ENCODE measurements around the gene VPS39. TPM values are rescaled to one million over a fixed set of nuclear protein-coding genes. Genes with fewer than 3 reads are reported as not detected.

Gene VPS39
- polyA plus RNA-seq, 1 of the 3 experiments (the other 2 are of a cell fraction): 61.1 TPM

GRCh38 chr15:42202653-42203052 lies 5.5 kb downstream of the VPS39 start:
- no peak for DNase-seq
- no peak for TF ChIP-seq YY1 (IDR thresholded peaks at IDR 0.05; ENCODE audit: low read depth)
- no peak for TF ChIP-seq NFIC (IDR thresholded peaks at IDR 0.05; ENCODE audit: borderline replicate concordance)
- TF ChIP-seq REST (IDR thresholded peaks at IDR 0.05; ENCODE audit: low read depth, low read length): no peak
- TF ChIP-seq RXRA (IDR thresholded peaks at IDR 0.05; ENCODE audit: borderline replicate concordance, low read depth): no peak
- TF ChIP-seq MXI1 (IDR thresholded peaks at IDR 0.05; ENCODE audit: low read depth, low read length): no peak
- TF ChIP-seq EZH2phosphoT487 (IDR thresholded peaks at IDR 0.05; ENCODE audit: borderline replicate concordance, low read depth): no peak
- no peak for TF ChIP-seq ZBTB33 (IDR thresholded peaks at IDR 0.05; ENCODE audit: borderline replicate concordance, low read depth)
- no peak for TF ChIP-seq EP300 (IDR thresholded peaks at IDR 0.05; ENCODE audit: borderline replicate concordance in 1 of 2, low read depth in 1 of 2, low read length in 1 of 2)
- no peak for TF ChIP-seq FOXM1 (IDR thresholded peaks at IDR 0.05; ENCODE audit: low read depth)
- TF ChIP-seq MAX (IDR thresholded peaks at IDR 0.05; ENCODE audit: low read depth): no peak
- no peak for TF ChIP-seq PBX3 (IDR thresholded peaks at IDR 0.05)
- no peak for TF ChIP-seq TEAD4 (IDR thresholded peaks at IDR 0.05; ENCODE audit: borderline replicate concordance, insufficient read depth)
- no peak for TF ChIP-seq JUND (IDR thresholded peaks at IDR 0.05)
- no peak for TF ChIP-seq SMC3 (IDR thresholded peaks at IDR 0.05; ENCODE audit: low read depth, low read length)
- TF ChIP-seq RFX5 (IDR thresholded peaks at IDR 0.05; ENCODE audit: low read length): no peak
- no peak for TF ChIP-seq TCF12 (IDR thresholded peaks at IDR 0.05)
- no peak for TF ChIP-seq RAD21 (IDR thresholded peaks at IDR 0.05; ENCODE audit: low read length)
- TF ChIP-seq TAF1 (IDR thresholded peaks at IDR 0.05; ENCODE audit: borderline replicate concordance, low read depth, low read length): no peak
- TF ChIP-seq MEF2A (IDR thresholded peaks at IDR 0.05; ENCODE audit: borderline replicate concordance, low read depth): no peak
- H3K79me2 ChIP-seq (ENCODE audit: insufficient read depth): peaks cover 86% of the 10 kb centered on the region
- no peaks in the 10 kb centered on the region for H3K9me3 ChIP-seq
- 74% methylated on average over 2 of the region's 2 CpGs for WGBS (ENCODE audit: low lambda C conversion rate)
- no peak overlapping the region for H3K4me3 ChIP-seq (ENCODE audit: low read depth in 2 of 2, low read length in 1 of 2)
- CTCF ChIA-PET: interaction anchor here (0.7 kb wide), 1 partner anchor 15 kb away, joined by 3 read pairs; no protein-coding TSS in a partner anchor
- peaks cover 0 to 9% of the 10 kb centered on the region in 2 experiments; a peak in 2 of 4 replicates for H3K4me1 ChIP-seq (ENCODE audit: control insufficient read depth in 1 of 2, insufficient read depth in 2 of 2, low read depth in 1 of 2, low read length in 1 of 2)
- POLR2A ChIA-PET: no interaction called here
- H2AFZ ChIP-seq (ENCODE audit: low read depth): no peak overlapping the region
- H3K9me2 ChIP-seq: no peaks in the 10 kb centered on the region
- no peak overlapping the region for H3K9ac ChIP-seq
- no peak overlapping the region for H3K27ac ChIP-seq (ENCODE audit: low read depth in 2 of 2, low read length in 1 of 2)
- no peaks in the 10 kb centered on the region for H3K27me3 ChIP-seq (ENCODE audit: insufficient read depth)
- H3K4me2 ChIP-seq: no peak overlapping the region
- H4K20me1 ChIP-seq (ENCODE audit: insufficient read depth): peaks cover 9% of the 10 kb centered on the region; the same call in 1 of the 2 replicates
- H3F3A ChIP-seq (replicated peaks; ENCODE audit: insufficient read depth): peaks cover 6% of the 10 kb centered on the region
- peaks cover 27 to 35% of the 10 kb centered on the region in 2 experiments for H3K36me3 ChIP-seq (replicated peaks in 1 of 2; ENCODE audit: control insufficient read depth in 1 of 2, insufficient read depth in 2 of 2, low read length in 1 of 2)
